ENCODE measurements around the gene FAN1. TPM values are rescaled to one million over a fixed set of nuclear protein-coding genes. Genes with fewer than 3 reads are reported as not detected.

FAN1 gene
- total and polyA plus RNA-seq, 2 donors (not counting 3 experiments of a cell fraction or from before 2014, with no cell fraction given): 4.3 to 11.7 TPM

GRCh38 chr15:30929982-30930381 lies 26.3 kb downstream of the FAN1 start:
- no peak overlapping the region for H2AFZ ChIP-seq (ENCODE audit: low read depth, low read length)
- H3K79me2 ChIP-seq (ENCODE audit: control insufficient read depth, insufficient read depth, low read length): no peaks in the 10 kb centered on the region
- TF ChIP-seq FOS (IDR thresholded peaks at IDR 0.05; ENCODE audit: borderline replicate concordance, insufficient read depth, low read length) (no peak), MAX (IDR thresholded peaks at IDR 0.05; ENCODE audit: insufficient read depth, insufficient read length) (no peak), POLR2AphosphoS5 (IDR thresholded peaks at IDR 0.05; ENCODE audit: insufficient read depth, low read depth, low read length) (no peak), EZH2 (IDR thresholded peaks at IDR 0.05; ENCODE audit: borderline replicate concordance, low read depth, low read length, severe bottlenecking) (no peak), POLR2A (IDR thresholded peaks at IDR 0.05; ENCODE audit: low read depth, low read length) (no peak), CTCF (IDR thresholded peaks at IDR 0.05; ENCODE audit: extremely low read depth in 1 of 2, insufficient read depth in 1 of 2, low read depth in 1 of 2, low read length in 2 of 2) (no peak), GATA2 (IDR thresholded peaks at IDR 0.05; ENCODE audit: insufficient read depth, insufficient read length, low read depth, low read length) (no peak), MYC (IDR thresholded peaks at IDR 0.05; ENCODE audit: low read depth, low read length) (no peak), JUN (IDR thresholded peaks at IDR 0.05; ENCODE audit: borderline replicate concordance, insufficient read depth, insufficient read length, low read depth) (no peak)
- intact Hi-C loops (cut with micrococcal nuclease): no loop called here
- BruUV-seq (replicated peaks): no TSS peak
- no peaks in the 10 kb centered on the region for H3K9me3 ChIP-seq (replicated peaks; ENCODE audit: control insufficient read depth, insufficient read depth, low read length)
- no peaks in the 10 kb centered on the region for H3K9me1 ChIP-seq (replicated peaks; ENCODE audit: control insufficient read depth, extremely low read depth, insufficient read depth, low read length)
- peaks cover 2 to 12% of the 10 kb centered on the region in 2 experiments for H3K36me3 ChIP-seq (ENCODE audit: control insufficient read depth in 2 of 2, extremely low read depth in 1 of 2, insufficient read depth in 2 of 2, low read length in 2 of 2)
- H3K9ac ChIP-seq (replicated peaks; ENCODE audit: extremely low read depth, insufficient read depth, low read length): no peak overlapping the region
- no peak overlapping the region for H3K4me2 ChIP-seq (ENCODE audit: insufficient read depth, low read length)
- DNase-seq (ENCODE audit: low read depth, low spot score) (no peak), FAIRE-seq (peak; percentile 15)
- dilution Hi-C loops (cut with MboI; ENCODE audit: extremely low pct_ligation_motif_present, low sequenced_read_pairs): no loop called here
- ChIA-PET CTCF (interaction anchor here (4.0 kb wide), 1 partner anchor 200 kb away, joined by 30 read pairs; no protein-coding TSS in a partner anchor), POLR2A (no interaction called here)
- H3K4me3 ChIP-seq (replicated peaks in 1 of 3; ENCODE audit: insufficient read depth in 1 of 3, low read depth in 1 of 3, low read length in 3 of 3): no peak overlapping the region
- H3K27ac ChIP-seq (ENCODE audit: insufficient read depth, low read depth, low read length): no peak overlapping the region
- no peaks in the 10 kb centered on the region for H3K4me1 ChIP-seq (ENCODE audit: control insufficient read depth, extremely low read depth, insufficient read depth, low read length)
- no peaks in the 10 kb centered on the region for H4K20me1 ChIP-seq (replicated peaks; ENCODE audit: control insufficient read depth, extremely low read depth, insufficient read depth, low read length)
- H3K27me3 ChIP-seq (ENCODE audit: control insufficient read depth in 2 of 2, insufficient read depth in 2 of 2, low read length in 2 of 2): no peaks in the 10 kb centered on the region
